Prostate gland (tissue), 2 donors: Measurements from ENCODE around the gene AUTS2.

ENCODE experiments used
- POLR2A ChIP-seq: fragments of 450-650 bp; IDR thresholded peaks from one replicate; pipeline ENCODE4 v1.6.1; 2016; ENCODE audit warnings: antibody characterized with exemption, mild to moderate bottlenecking
- POLR2AphosphoS5 ChIP-seq: sonication (generic); formaldehyde crosslinking; IDR thresholded peaks from one replicate; pipeline ENCODE4 v1.6.1; 2017; ENCODE audit warnings: antibody characterized with exemption
- TF ChIP-seq, protein P1 (sequence below), 4 experiments: fragments of 200-600 bp in 2 of 4; fragments of 450-650 bp in 2 of 4; sonication (generic) in 2 of 4; IDR thresholded peaks; 1 replicate in 3 of 4; 2 replicates in 1 of 4; pipeline ENCODE4 v1.5.1; 2016 to 2019; ENCODE audit warnings: antibody characterized with exemption in 4 of 4, mild to moderate bottlenecking in 2 of 4, moderate library complexity in 2 of 4

DNA sequence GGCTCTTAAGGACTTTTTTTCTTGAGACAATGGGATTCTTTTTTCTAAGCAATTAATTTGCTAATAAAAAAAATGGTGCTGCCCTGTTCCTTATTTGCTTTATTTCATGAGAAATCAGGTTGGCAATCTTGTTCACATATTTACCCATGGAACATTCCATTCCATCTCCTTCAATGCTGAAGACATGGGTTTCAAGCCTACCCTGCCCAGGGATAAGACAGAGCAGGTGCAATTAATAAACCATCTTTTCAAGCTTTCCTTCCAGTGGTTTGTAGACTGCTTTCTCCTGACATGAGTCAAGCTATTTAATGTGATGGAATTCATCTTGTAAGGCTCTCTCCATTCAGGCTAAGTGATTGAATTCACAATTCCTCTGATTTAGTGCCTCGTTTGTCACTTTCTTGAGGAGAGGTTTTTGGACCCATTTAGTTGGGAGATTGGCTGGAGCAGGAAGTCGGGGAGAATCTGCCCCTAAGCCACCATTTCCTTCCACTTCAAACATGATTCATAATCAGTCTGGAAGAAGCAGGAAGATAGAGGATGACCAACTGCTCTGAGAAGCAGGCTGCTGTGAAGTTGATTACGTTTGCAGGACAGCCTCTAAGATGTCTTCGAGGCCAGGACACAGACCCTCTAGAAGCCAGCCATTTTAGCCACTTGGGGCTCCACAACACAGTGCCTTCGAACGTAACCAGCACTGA is 981.3 kb downstream of the AUTS2 start:
- TF ChIP-seq POLR2AphosphoS5 (peak; percentile 80), POLR2A (no peak)
- TF ChIP-seq, protein P1, sequence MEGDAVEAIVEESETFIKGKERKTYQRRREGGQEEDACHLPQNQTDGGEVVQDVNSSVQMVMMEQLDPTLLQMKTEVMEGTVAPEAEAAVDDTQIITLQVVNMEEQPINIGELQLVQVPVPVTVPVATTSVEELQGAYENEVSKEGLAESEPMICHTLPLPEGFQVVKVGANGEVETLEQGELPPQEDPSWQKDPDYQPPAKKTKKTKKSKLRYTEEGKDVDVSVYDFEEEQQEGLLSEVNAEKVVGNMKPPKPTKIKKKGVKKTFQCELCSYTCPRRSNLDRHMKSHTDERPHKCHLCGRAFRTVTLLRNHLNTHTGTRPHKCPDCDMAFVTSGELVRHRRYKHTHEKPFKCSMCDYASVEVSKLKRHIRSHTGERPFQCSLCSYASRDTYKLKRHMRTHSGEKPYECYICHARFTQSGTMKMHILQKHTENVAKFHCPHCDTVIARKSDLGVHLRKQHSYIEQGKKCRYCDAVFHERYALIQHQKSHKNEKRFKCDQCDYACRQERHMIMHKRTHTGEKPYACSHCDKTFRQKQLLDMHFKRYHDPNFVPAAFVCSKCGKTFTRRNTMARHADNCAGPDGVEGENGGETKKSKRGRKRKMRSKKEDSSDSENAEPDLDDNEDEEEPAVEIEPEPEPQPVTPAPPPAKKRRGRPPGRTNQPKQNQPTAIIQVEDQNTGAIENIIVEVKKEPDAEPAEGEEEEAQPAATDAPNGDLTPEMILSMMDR (IDR thresholded peaks at IDR 0.05): no peak
